G401 (cell line): ENCODE measurements around the gene PLVAP. TPM values are rescaled to one million over a fixed set of nuclear protein-coding genes. Genes with fewer than 3 reads are reported as not detected.

Experiments used
- DNase-seq: peaks from one replicate; pipeline ENCODE4 v3.0.0-alpha.2; 2015; ENCODE audit warnings: low spot score
- in situ Hi-C: cut with HindIII; loops from 2 replicates; pipeline ENCODE4 v1.10.0; 2016; ENCODE audit warnings: low sequenced_read_pairs, mixed read lengths
- total RNA-seq: library from RNA; depleted of rRNA; stranded (reverse); fragments of >200 nt; shearing (Covaris generic); gene quantifications from 2 replicates; pipeline ENCODE4 v1.2.3, GENCODE V29; 2014

PLVAP gene
- total RNA-seq, 1 experiment from 2014 or later = not detected

DNA sequence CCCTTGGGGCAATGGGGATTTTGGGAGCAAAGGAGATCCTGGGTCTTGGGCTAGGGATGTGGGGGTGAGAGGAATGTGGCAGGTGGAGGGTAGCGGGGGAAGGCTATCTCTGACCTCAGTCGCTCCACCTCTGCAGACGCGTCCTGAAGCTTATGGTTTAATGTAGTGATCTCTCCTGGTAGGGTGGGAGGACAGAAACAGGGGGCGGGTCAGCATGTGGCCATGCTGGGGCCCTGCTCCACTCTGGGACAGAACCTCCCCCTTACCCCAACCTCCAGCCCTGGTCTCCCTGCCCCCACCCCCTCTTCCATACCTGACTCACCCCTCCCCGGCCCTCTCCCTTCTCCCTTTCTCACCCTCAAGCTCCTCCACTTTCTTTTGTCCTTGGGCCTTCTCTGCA lies 26.9 kb upstream of the PLVAP start:
- no peak for DNase-seq

DNA sequence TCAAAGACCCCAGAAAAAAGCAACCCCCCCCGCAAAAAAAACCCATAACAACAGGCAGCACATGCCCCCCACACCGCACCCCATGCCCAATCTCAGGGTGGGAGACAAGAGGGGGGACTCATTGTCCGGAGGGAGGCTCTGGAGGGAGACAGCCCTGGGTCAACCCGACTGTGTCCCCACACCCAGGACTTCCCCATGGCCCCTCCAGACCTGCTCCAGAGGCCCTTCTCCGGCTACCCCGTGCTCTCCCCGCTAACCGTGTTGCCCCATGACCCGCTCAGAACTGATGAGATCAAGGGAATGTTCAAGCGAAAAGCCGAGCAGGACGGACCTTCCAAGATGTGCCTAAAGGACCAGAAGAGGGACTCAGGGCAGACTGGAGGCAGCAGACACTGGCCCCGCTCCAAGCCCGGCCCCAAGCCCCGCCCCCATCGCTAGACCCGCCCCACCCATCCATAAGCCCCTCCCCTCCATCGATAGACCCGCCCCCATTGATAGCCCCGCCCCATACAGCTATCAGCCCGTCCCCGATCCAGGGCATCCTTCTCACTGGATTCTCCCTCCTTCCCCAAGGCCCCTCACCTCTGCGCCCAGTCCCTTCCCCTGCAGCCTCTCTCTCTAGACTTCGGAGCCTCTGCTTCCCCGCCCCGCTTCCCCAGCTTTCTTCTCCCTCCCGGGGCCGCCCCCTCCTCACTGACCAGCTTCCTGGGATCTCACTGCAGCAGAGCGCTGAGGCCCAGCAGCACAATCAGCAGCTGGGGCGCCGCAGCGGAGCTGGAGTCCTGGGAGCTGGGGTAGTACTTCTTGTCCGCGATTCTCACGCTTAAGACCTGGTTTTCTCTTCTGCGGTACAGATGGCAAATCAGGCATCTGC lies 26.1 kb upstream of the PLVAP start:
- in situ Hi-C loops = no loop called here
- peak; percentile 33 for DNase-seq

More for the DNA sequence above, 26.9 kb upstream of the PLVAP start:
- in situ Hi-C loops = no loop called here

DNA sequence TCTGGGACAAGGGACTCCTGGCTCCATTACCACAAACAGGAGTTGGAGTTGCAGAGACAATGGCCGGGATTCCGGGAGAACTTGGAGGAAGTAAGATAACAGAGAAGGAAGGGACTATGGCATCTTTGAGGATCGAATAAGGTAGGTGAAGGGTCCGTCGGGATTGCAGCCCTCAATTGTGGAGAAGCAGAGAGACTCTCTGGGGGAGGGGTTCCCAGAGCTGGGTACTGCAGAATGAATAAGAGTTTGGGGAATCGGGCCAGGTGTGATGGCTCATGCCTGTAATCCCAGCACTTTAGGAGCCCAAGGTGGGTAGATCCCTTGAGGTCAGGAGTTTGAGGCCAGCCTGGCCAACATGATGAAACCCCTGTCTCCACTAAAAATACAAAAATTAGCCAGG lies 24.5 kb upstream of the PLVAP start:
- DNase-seq = no peak
- in situ Hi-C loops = no loop called here

DNA sequence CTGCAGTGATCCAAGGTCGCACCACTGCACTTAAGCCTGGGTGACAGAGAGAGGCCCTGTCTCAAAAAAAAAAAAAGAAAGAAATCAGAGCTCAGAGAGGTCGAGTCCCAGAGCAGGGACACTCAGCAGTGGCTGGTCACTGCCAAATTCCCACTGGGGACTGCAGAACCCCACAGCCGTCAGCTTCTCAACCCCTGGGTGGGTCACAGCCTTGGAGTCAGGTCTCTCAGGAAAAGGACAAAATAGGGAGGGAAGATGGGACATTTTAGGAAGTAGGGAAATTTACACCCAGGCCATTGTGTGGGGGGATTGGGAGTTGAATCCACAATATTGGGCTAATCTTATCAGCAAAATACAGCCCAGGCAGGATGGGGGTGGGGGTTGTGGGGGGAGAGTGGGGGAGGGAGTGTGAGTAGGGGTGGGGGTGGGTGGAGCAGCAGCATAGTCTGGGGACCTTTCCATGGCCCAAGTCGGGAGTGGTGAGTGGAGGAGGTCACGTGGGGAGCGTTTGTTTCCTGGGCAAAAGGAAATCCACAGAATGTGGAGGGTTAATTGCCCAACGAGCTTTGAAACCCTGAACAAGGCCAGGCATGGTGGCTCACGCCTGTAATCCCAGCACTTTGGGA lies 21.9 kb upstream of the PLVAP start:
- in situ Hi-C loops = no loop called here
- no peak for DNase-seq

DNA sequence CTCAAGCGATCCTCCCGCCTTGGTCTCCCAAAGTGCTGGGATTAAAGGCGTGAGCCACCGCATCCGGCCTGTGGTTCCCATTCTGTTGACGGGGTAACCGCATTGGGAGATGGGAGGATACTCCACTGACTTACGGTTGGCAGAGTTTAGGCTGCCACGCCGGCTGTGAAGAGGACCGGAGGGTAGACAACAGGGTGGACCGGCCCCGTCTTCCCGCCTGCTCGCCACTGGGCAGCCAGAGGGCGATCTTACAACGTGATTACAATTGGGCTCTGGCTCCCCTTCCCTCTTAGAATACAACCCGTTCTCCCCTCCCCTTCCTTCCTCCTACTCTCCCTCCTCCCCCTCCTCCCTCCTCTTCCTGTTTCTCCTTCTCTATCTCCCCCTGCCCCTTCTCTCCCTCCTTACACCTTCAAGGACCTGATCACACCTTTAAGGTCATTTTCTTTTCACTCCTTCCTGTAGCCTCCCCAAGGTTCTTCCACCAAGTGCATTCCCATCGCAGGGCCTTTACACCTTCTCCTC lies 17.8 kb upstream of the PLVAP start:
- DNase-seq = peak; percentile 53
- in situ Hi-C loops = no loop called here

DNA sequence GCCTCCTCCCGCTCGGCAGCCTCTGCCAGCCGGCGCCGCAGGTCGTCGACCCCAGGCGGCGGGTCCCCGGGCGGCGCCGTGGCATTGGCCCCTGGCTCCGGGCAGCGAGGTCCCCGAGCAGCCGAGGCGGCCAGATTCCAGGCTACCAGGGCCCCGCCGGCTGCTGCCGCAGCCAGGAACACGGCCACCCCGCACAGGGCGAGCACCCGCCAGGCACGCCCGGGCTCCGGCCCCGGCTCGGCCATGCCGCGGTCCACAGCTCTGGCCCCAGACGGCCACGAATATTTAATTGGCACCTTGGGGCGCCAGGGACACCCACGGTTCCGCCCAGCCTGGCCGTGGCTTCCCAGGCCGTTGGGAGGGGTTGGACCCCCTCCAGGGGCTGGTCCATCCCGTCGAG lies 16.8 kb upstream of the PLVAP start, which contains the start of gene CCDC194:
CCDC194 (minus strand) TSS at position 283 of the 400 bp plus-strand sequence; CDS start at position 245, 38 bp downstream.
- in situ Hi-C loops = no loop called here

DNA sequence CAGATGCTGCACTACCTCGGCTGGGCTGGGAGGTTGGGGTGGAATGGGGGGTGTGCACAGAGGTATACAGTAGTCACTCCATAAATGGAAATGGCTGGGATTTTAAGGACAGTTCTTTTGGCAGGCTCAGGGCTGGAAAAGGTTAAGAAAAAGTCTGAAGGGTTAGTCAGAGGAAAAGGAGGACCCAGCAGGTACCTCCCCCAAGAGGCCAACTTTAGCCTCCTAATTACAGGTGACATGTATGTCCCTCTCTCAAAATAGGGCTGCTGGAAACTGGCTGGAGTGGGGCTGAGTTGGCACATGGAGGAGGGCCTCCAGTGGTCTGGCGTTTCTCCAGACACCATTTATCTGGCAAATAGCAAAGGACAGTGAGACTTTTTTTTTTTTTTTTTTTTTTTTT lies 15.9 kb upstream of the PLVAP start:
- DNase-seq = peak; percentile 16
- in situ Hi-C loops = no loop called here

More for the DNA sequence above, 16.8 kb upstream of the PLVAP start, which contains the start of gene CCDC194:
- no peak for DNase-seq

DNA sequence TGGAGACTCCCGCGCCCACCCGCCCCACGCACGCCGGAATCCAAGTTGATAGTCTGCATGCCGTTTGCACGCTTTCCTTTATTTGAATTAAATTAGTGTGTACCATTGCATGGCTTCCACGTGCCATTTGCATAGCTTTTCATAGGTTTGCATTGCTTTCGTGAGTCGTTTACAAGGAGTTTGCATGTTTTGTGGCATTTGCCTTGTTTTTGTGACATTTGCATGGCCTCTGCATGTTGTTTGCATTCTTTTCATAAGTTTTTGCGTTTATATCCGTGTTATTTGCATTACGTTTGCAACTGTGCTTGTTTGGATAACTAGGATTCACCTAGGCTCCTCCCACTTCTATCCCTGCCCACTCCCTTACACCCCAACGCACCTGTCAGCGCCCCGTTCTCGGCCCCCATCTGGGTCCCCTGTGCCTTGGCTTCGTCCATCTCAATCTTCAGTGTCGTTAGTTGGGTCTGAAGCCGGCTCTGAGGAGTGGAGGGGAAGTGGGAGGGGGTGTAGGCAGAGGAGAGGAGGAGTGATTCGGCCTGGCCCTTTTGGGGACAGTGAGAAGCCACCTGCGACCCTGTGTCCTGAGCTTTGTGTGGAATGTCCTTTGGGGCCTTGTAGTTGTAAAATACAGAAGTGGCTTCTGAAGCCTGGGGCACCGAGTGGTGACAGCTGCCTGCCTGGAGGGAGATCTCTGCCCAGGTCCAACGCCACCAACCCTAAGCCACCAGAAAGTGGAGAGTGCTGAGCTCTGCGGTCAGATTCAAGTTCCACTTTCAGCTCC lies 14.4 kb upstream of the PLVAP start:
- in situ Hi-C loops = no loop called here
- peak; percentile 18 for DNase-seq

DNA sequence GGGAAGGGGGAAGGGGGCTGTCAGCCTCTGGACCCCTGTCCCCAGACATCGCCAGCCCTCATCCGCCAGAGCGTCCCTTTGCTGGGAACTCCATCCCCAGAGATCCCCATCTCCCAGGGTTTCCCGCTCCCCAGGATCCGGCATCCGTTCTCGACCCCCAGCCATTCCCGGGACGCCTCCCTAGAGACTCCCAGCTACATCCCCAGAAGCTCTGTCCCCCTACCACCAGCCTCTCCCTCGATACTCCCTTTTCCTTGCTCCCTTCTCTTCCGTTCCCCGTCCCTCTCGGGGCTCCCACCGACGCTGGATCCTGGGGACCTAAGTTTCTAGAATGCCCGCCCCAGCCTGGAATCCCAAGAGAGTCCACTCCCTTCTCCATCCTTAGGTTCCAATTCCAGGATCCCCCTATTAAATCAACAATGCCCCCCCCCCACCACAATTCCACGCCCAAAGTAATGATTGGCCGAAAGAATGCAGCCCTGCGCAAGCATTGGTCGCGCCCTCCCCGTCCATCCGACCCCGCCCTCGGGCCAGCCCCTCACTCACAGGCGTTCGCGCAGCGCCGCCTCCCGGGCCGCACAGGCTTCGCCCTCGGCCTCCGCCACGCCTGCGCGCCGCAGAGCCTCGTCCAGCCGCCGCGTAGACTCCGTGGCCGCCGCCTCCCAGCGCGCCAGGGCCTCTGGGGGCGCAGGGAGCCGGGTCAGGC lies 13.7 kb upstream of the PLVAP start:
- DNase-seq = peak; percentile 61
- in situ Hi-C loops = no loop called here

DNA sequence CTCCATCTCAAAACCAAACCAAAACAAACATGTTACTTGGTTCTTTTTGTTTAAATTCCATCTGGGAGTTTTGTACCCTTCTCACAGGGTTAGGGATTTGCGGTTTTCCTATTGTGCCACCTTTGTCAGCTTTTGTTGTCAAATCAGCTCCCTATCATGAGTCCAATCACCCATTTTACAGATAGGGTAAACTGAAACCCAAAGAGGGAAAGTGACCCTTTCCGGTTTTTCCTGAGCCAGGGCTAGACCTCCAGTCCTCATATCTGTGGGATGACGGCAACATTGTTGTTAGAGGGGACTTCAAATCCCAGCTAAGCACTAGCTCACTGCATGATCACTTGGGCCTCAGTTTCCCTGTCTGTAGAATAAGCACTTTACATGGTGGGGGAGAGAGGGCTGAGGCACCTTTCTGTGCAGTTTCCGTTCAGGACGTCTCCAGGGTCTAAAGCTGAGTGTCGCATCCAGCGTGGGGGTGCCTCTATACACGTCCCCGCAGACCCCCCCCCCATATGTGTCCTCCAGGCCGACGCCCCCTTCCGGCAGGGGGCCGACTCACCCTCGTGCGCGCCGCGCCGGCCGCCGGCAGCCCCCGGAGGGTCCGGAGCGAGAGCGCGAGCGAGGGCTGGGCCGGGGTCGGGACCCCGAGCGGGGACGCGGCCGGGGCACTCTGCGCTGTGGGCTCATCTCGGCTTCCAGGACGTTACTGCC lies 13.0 kb upstream of the PLVAP start:
- in situ Hi-C loops = no loop called here
- DNase-seq = no peak

DNA sequence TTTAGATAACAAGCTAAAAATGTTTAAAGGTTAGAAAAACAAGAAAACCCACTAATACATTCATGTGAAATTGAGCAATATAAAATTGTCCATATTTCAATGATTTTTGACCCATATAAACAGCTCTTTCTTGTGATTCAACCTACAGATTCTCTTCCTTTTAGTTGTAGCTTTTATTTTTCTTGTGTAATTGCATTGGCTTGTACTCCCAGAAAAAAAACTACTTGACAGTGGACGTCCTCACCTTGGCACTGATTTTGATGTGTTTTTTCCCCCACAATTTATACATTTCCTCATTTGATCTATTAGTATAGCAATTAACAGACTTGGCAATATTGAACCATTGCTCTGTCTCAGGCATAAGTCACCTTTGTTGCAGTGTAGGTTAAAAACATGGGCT lies 12.1 kb upstream of the PLVAP start:
- in situ Hi-C loops = no loop called here
- DNase-seq = no peak

DNA sequence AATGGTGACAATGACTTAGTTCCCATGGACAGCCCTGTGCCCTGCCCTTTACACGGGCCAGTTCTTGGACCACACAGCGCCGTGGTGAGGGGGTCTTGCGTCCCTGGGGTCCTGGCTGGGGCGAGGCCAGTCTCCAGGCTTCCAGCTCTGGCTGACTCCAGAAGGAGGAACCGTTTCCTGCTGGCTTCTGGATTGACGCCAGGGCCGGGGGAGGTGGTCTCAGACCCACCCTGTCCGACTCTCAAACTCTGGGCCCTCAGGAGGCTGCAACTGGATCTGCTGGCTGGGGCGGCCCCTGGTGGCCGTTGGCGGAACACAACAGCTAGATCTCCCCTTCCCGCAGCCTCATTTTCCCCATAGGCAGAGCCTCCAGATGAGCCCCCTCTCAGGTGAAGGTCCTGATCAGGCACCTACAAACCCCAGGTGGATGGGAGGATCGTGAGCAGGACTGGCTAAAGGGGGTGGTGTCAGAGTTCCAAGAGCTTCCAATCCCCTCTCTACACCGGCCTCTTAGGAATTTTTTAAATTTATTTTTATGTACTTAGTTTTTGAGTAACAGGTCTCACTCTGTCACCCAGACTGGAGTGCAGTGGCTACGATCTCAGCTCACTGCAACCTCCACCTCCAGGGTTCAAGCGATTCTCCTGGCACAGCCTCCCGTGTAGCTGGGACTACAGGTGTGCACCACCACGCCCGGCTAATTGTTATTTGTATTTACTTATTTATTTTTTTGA lies 8.9 kb upstream of the PLVAP start:
- DNase-seq = peak; percentile 26
- in situ Hi-C loops = no loop called here

DNA sequence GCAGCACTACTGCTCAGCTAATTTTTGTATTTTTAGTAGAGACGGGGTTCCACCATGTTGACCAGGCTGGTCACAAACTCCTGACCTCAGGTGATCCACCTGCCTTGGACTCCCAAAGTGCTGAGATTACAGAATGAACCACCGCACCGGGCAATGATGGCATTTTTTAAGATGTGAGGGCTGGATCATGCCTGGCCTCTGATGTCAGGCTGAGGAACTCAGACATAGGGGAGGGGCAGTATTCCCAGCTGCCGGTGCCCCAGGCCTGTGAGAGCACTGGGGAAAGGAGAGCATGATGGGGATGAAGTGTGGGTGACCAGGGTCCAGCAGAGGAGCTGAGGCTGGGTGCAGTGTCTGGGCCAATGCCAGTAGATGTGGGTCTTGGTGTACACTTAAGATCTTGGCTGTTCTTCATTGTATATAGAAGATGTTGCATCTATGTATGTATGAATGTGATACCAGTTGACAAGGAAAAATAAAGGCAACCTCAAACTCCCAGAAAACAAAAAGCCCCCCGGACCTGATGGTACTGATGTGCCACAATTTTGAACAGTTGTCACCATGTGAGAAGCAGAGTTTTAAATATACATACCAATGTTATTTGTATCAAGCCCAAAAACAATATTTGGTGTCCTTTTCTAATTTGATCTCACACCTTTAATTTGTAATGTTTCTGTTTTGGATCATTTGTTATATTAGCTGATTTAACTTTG lies 3.4 kb upstream of the PLVAP start:
- in situ Hi-C loops = no loop called here
- DNase-seq = no peak

DNA sequence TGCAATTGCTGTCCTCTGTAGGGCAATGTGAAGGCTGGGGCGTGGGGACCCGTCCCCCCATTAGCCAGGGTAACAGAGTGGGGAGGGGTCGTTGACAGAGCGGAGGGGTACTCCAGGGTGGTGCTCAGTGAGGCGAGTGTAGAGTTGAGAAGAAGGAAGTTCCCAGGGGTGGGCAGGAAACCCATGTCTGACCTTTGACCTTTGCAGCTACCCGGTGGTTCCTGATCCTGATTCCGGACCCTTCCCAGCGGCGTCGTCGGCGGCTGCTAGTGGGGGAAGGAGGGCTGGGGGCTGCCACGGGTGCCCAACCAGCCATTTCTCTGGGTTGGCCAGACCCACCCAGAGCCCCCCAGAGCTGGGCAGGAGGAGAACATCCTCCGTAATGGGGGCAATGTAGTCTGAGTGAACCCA lies 2.1 kb upstream of the PLVAP start:
- in situ Hi-C loops = no loop called here
- DNase-seq = no peak

DNA sequence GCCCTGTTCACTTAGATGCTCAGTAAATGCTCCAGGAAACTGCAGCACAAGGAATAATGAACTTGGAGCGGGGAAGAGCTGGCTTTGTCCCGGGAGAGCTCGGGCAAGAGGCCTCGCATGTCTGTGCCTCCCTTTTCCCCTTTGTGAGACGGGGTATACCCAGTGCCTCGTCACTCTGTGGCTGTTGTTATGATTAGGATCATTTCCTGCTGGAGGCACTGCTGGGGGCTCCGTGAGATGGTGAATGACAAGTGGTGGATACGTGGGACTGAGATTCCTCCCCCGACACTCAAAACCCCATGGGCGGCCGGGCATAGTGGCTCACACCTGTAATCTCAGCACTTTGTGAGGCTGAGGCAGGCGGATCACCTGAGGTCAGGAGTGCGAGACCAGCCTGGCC lies 1.1 kb upstream of the PLVAP start:
- no peak for DNase-seq
- in situ Hi-C loops = no loop called here

DNA sequence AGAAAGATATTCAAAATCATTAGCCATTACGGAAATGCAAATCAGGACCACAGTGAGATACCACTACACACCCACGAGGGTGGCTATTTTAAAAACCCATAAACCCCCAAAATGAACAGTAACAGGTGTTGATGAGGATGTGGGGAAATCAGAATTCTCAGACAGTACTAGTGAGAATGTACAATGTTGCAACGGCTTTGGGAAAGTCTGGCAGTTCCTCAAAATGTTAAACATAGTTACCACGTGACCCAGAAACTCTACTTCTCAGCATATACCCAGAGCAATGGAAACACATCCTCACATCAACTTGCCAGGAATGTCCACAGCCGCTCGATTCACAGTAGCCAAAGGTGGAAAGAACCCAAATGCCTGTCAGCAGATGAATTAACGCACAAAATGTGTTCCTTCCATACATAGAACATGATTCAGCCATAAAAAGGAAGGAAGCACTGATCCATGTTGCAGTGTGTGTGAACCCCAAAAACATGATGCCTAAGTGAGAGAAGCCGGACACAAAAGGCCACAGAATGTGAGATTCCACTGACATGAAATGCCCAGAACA lies 7.0 kb downstream of the PLVAP start:
- no peak for DNase-seq
- in situ Hi-C loops = no loop called here

DNA sequence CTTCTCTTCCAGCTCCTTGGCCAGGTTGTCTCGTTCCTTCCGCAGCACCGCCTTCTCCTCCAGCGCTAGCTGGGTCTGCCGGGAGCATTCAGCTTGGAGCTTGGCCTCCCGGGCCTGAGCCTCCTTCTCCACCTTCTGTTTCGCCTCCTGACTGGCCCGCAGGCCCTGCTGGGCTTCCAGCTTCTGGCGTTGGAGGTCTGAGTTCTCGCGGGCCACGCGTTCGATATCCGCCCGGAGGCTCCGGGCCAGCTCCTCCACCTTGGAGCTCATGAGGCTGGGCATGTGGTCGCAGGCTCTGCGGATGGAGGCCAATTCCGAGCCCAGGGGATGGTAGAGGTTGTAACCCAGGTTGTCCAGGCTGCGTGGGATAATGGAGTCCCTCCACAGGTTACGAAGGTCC lies 11.8 kb downstream of the PLVAP start:
- in situ Hi-C loops = no loop called here

More for the DNA sequence above, 11.8 kb downstream of the PLVAP start:
- DNase-seq = no peak
